Bronchial epithelial cell (primary cell): ENCODE data around the gene CMTM3. TPM values are rescaled to one million over a fixed set of nuclear protein-coding genes. Genes with fewer than 3 reads are reported as not detected.

ENCODE experiments used
- DNase-seq: peaks from one replicate; pipeline ENCODE4 v3.0.0-alpha.2; 2010; ENCODE audit warnings: low read depth
- FAIRE-seq: peaks from 2 replicates; lab custom pipeline; 2011; peaks lifted over from hg19 to GRCh38; lab: Jason Lieb, UNC
- H3K27me3 ChIP-seq: 2 replicates; pipeline ENCODE4 v1.5.1; 2011; ENCODE audit warnings: low read length; ENCODE audit not compliant: control insufficient read depth, insufficient read depth
- H3K36me3 ChIP-seq: 2 replicates; pipeline ENCODE4 v1.5.1; 2011; ENCODE audit warnings: low read length; ENCODE audit not compliant: control insufficient read depth, insufficient read depth
- H3K4me3 ChIP-seq: 2 replicates; pipeline ENCODE4 v1.5.1; 2011; ENCODE audit warnings: mild to moderate bottlenecking, low read depth, low read length, control low read depth
- CTCF ChIP-seq: IDR thresholded peaks from 2 replicates; pipeline ENCODE4 v1.5.1; 2011; ENCODE audit warnings: mild to moderate bottlenecking, moderate library complexity, low read length, control low read depth, inconsistent platforms; ENCODE audit not compliant: insufficient read depth, severe bottlenecking
- total RNA-seq: library from RNA; depleted of rRNA; stranded (reverse); fragments of >200 nt; gene quantifications from 2 replicates; pipeline ENCODE4 v1.2.1, GENCODE V29; 2014

Gene CMTM3
- total RNA-seq, 1 donor from 2014 or later, result 1.1 TPM

- Histone ChIP-seq H3K36me3 (no peaks in the 10 kb centered on the region), H3K27me3 (no peaks in the 10 kb centered on the region), H3K4me3 (peak overlapping the region; percentile 55)
- FAIRE-seq (no peak), DNase-seq (no peak)
- TF ChIP-seq CTCF, result no peak
These were observed 748 bp upstream of the CMTM3 start for GRCh38 chr16:66603537-66604375.

- no peak for TF ChIP-seq CTCF
- Histone ChIP-seq H3K36me3 (peaks cover 9% of the 10 kb centered on the region), H3K4me3 (peak overlapping the region; percentile 55), H3K27me3 (no peaks in the 10 kb centered on the region)
- DNase-seq, result no peak
- FAIRE-seq, result no peak
These were observed 874 bp downstream of the CMTM3 start for GRCh38 chr16:66605177-66605978.

GRCh38 chr16:66605979-66606751 lies 1.7 kb downstream of the CMTM3 start:
- no peak for TF ChIP-seq CTCF
- FAIRE-seq (no peak), DNase-seq (no peak)
- Histone ChIP-seq H3K36me3 (peaks cover 9% of the 10 kb centered on the region), H3K4me3 (peak overlapping the region; percentile 55), H3K27me3 (no peaks in the 10 kb centered on the region)

- H3K27me3 ChIP-seq, result no peaks in the 10 kb centered on the region
- peak; percentile 77 for DNase-seq
- FAIRE-seq, result peak; percentile 93
- peaks cover 18% of the 10 kb centered on the region for H3K36me3 ChIP-seq
- H3K4me3 ChIP-seq, result no peak overlapping the region
- TF ChIP-seq CTCF, result peak; percentile 97
These were observed 4.0 kb downstream of the CMTM3 start for GRCh38 chr16:66608241-66609138.

- TF ChIP-seq CTCF, result no peak
- Histone ChIP-seq H3K4me3 (no peak overlapping the region), H3K36me3 (peaks cover 18% of the 10 kb centered on the region), H3K27me3 (no peaks in the 10 kb centered on the region)
- DNase-seq, result no peak
- no peak for FAIRE-seq
These were observed 4.6 kb downstream of the CMTM3 start for GRCh38 chr16:66609139-66609510.
